ENCODE measurements around the gene SYCP2L.
"Not testable (repeated sequence)": the region's sequence is repeated elsewhere in the genome, so short reads cannot be mapped to it uniquely, and the experiment has no call there.

SYCP2L gene

DNA sequence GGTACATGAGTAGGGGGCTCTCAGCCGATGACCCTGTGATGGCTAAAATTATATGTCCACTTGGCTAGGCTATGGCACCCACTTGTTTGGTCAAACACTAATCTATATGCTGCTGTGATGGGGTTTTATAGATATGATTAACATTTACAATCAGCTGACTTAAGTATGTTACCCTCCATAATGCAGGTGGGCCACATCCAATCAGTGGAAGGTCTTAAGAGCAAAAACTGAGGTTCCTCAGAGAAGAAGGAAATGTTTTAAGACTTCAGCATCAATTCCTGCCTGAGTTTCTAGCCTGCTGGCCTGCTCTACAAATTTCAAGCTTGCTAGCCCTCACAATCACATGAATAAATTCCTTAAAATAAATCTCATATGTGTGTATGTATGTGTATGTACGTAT is 29.6 kb upstream of the SYCP2L start:
- no peaks in the 10 kb centered on the region for H3K27me3 ChIP-seq (ENCODE audit: insufficient read depth, poor library complexity, severe bottlenecking)
- TF ChIP-seq POLR2AphosphoS5 (IDR thresholded peaks at IDR 0.05; ENCODE audit: low read depth) (no peak), GABPA (IDR thresholded peaks at IDR 0.05; ENCODE audit: low read depth) (no peak), SPI1 (IDR thresholded peaks at IDR 0.05; ENCODE audit: borderline replicate concordance, low read depth) (no peak)
- TF ChIP-seq, protein P1, sequence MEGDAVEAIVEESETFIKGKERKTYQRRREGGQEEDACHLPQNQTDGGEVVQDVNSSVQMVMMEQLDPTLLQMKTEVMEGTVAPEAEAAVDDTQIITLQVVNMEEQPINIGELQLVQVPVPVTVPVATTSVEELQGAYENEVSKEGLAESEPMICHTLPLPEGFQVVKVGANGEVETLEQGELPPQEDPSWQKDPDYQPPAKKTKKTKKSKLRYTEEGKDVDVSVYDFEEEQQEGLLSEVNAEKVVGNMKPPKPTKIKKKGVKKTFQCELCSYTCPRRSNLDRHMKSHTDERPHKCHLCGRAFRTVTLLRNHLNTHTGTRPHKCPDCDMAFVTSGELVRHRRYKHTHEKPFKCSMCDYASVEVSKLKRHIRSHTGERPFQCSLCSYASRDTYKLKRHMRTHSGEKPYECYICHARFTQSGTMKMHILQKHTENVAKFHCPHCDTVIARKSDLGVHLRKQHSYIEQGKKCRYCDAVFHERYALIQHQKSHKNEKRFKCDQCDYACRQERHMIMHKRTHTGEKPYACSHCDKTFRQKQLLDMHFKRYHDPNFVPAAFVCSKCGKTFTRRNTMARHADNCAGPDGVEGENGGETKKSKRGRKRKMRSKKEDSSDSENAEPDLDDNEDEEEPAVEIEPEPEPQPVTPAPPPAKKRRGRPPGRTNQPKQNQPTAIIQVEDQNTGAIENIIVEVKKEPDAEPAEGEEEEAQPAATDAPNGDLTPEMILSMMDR (IDR thresholded peaks at IDR 0.05; ENCODE audit: insufficient read depth, low read length), result no peak
- TF ChIP-seq, protein P2, sequence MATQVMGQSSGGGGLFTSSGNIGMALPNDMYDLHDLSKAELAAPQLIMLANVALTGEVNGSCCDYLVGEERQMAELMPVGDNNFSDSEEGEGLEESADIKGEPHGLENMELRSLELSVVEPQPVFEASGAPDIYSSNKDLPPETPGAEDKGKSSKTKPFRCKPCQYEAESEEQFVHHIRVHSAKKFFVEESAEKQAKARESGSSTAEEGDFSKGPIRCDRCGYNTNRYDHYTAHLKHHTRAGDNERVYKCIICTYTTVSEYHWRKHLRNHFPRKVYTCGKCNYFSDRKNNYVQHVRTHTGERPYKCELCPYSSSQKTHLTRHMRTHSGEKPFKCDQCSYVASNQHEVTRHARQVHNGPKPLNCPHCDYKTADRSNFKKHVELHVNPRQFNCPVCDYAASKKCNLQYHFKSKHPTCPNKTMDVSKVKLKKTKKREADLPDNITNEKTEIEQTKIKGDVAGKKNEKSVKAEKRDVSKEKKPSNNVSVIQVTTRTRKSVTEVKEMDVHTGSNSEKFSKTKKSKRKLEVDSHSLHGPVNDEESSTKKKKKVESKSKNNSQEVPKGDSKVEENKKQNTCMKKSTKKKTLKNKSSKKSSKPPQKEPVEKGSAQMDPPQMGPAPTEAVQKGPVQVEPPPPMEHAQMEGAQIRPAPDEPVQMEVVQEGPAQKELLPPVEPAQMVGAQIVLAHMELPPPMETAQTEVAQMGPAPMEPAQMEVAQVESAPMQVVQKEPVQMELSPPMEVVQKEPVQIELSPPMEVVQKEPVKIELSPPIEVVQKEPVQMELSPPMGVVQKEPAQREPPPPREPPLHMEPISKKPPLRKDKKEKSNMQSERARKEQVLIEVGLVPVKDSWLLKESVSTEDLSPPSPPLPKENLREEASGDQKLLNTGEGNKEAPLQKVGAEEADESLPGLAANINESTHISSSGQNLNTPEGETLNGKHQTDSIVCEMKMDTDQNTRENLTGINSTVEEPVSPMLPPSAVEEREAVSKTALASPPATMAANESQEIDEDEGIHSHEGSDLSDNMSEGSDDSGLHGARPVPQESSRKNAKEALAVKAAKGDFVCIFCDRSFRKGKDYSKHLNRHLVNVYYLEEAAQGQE (IDR thresholded peaks at IDR 0.05; ENCODE audit: insufficient replicate concordance, low read depth), result no peak
- no peak for DNase-seq (ENCODE audit: low read depth in 1 of 2, low spot score in 1 of 2)
- no peak overlapping the region for H3K4me3 ChIP-seq (replicated peaks; ENCODE audit: insufficient read depth, low read length)
- no peak overlapping the region for H3K27ac ChIP-seq (replicated peaks)

DNA sequence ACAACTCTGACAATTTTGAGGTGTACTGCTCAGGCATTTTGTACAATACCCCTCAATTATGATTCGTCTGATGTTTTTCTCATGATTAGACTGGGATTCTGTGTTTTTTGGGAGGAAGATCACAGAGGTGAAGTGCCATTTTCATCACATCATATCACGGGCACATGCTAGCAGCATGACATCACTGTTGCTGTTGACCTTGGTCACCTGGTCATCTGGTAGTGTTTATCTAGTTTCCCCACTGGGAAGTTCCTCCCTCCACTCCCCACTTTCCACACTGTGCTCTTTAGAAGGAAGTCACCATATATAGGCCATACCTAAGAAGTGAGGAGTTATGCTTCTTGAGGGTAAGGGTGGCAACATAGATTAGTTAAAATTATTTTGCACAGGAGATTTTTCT is 25.8 kb upstream of the SYCP2L start:
- H3K27me3 ChIP-seq (ENCODE audit: insufficient read depth, poor library complexity, severe bottlenecking), result no peaks in the 10 kb centered on the region
- no peak overlapping the region for H3K4me3 ChIP-seq (replicated peaks; ENCODE audit: insufficient read depth, low read length)
- no peak for TF ChIP-seq POLR2AphosphoS5 (IDR thresholded peaks at IDR 0.05; ENCODE audit: low read depth)
- no peak for TF ChIP-seq SPI1 (IDR thresholded peaks at IDR 0.05; ENCODE audit: borderline replicate concordance, low read depth)
- no peak for TF ChIP-seq GABPA (IDR thresholded peaks at IDR 0.05; ENCODE audit: low read depth)
- TF ChIP-seq, protein P2 (IDR thresholded peaks at IDR 0.05; ENCODE audit: insufficient replicate concordance, low read depth), result no peak
- TF ChIP-seq, protein P1 (IDR thresholded peaks at IDR 0.05; ENCODE audit: insufficient read depth, low read length), result no peak
- DNase-seq (ENCODE audit: low read depth in 1 of 2, low spot score in 1 of 2), result no peak
- H3K27ac ChIP-seq (replicated peaks), result no peak overlapping the region

DNA sequence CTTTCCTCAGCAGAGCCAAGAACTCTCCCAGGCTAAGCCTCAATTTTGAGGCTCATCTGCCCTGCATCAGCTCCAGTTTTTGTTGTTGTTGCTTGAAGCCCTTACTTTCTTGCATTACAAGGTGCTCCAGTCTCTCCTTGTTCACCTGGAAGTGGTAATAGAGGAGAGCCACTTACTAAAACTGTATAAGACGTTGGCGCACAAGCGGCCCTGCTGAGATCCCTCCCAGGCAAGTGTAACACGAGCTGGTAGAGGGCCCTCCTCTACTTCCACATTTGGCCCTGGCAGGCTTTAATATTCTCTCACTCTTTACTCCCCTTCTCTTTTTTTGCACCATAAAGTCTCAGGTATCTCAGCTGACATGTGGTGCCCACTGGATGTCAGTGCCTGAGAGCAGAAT is 24.5 kb upstream of the SYCP2L start:
- TF ChIP-seq, protein P2 (IDR thresholded peaks at IDR 0.05; ENCODE audit: insufficient replicate concordance, low read depth), result no peak
- TF ChIP-seq, protein P1 (IDR thresholded peaks at IDR 0.05; ENCODE audit: insufficient read depth, low read length), result no peak
- TF ChIP-seq SPI1 (IDR thresholded peaks at IDR 0.05; ENCODE audit: borderline replicate concordance, low read depth), result no peak
- TF ChIP-seq GABPA (IDR thresholded peaks at IDR 0.05; ENCODE audit: low read depth), result no peak
- TF ChIP-seq POLR2AphosphoS5 (IDR thresholded peaks at IDR 0.05; ENCODE audit: low read depth), result no peak
- no peaks in the 10 kb centered on the region for H3K27me3 ChIP-seq (ENCODE audit: insufficient read depth, poor library complexity, severe bottlenecking)
- H3K4me3 ChIP-seq (replicated peaks; ENCODE audit: insufficient read depth, low read length), result no peak overlapping the region

DNA sequence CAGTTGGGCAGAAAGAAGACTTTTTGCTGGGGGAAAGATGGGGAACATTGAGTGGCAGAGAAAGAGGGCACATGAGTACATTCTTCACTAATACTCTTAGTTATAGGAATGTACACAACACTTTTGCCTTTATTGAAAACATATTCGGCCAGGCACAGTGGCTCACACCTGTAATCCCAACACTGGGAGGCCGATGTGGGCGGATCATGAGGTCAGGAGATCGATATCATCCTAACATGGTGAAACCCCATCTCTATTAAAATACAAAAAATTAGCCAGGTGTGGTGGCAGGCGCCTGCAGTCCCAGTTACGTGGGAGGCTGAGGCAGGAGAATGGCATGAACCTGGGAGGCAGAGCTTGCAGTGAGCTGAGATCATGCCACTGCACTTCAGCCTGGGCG is 23.8 kb upstream of the SYCP2L start:
- not testable (repeated sequence) for H3K27me3 ChIP-seq (ENCODE audit: insufficient read depth, poor library complexity, severe bottlenecking); H3K27ac ChIP-seq (replicated peaks); H3K4me3 ChIP-seq (replicated peaks; ENCODE audit: insufficient read depth, low read length); DNase-seq (ENCODE audit: low read depth in 1 of 2, low spot score in 1 of 2)

More for the DNA sequence above, 24.5 kb upstream of the SYCP2L start:
- no peak for DNase-seq (ENCODE audit: low read depth in 1 of 2, low spot score in 1 of 2)
- no peak overlapping the region for H3K27ac ChIP-seq (replicated peaks)

DNA sequence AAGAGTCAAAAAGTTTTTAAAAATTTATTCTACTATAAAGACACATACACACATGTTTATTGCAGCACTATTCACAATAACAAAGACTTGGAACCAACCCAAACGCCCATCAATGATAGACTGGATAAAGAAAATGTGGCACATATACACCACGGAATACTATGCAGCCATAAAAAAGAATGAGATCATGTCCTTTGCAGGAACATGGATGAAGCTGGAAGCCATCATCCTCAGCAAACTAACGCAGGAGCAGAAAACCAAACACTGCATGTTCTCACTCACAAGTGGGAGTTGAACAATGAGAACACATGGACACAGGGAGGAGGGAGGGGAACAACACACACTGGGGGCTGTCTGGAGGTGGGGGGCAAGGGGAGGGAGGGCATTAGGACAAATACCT is 20.1 kb upstream of the SYCP2L start:
- not testable (repeated sequence) for H3K4me3 ChIP-seq (replicated peaks; ENCODE audit: insufficient read depth, low read length); H3K27ac ChIP-seq (replicated peaks); H3K27me3 ChIP-seq (ENCODE audit: insufficient read depth, poor library complexity, severe bottlenecking); DNase-seq (ENCODE audit: low read depth in 1 of 2, low spot score in 1 of 2)
